ENCODE data around the gene ZNF511.

Gene ZNF511

DNA sequence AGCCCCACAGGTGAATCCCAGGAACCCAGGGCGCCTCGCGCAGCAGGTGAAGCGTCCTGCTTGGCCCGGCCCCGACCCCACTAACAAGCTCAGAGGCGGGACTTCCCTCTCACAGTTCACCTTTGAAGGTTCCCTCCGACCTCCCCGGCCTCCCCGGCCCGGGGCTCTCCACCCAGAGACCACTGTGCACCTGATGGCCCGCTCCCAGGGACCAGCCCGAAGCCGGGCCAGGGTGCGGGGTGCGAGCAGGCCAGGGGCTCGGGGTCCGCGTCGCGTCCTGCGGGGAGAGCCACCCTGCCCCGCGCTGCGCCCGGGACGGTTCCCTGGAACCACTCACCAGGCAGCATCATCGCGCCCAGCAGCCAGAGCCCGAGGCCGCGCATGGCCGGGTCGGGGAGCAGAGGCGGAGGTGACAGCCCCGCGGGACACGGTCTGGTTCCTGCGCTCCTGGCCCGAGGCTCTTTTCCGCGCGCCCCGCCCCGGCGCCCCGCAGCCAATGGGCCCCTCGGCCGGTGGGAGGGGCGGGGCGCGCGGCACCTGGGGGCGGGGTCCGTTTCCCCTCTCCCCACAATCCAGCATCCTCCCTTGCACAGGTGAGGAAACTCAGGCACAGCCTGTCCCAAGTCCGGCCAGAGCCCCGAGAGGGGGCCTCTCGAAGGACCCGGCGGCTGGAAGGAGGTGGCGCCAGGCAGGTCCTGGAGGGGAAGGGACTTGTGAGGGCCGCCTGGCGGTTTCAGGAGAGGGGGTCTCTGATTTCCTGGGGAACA, 32.1 kb upstream of the ZNF511 start, which contains the start of gene ADAM8:
Gene ADAM8, minus strand, starts transcription at position 434 of the 767 bp plus-strand sequence. Its CDS starts 51 bp downstream, at position 383.
- Histone ChIP-seq H3K27me3 (ENCODE audit: control insufficient read depth in 3 of 3, insufficient read depth in 3 of 3, low read depth in 1 of 3, low read length in 3 of 3) (peaks cover 0 to 13% (median 6%) of the 10 kb centered on the region in 3 experiments), H3K36me3 (replicated peaks in 1 of 2; ENCODE audit: control insufficient read depth in 2 of 2, insufficient read depth in 2 of 2, low read length in 2 of 2) (peaks cover 7 to 25% of the 10 kb centered on the region in 2 donors), H3K9me3 (replicated peaks in 1 of 2; ENCODE audit: control insufficient read depth in 2 of 2, insufficient read depth in 1 of 2, low read depth in 1 of 2, low read length in 2 of 2) (peaks cover 0 to 2% of the 10 kb centered on the region in 2 donors), H3K27ac (replicated peaks; ENCODE audit: low read length) (no peak within 1 kb of the TSS), H4K8ac (ENCODE audit: low read depth, low read length) (peak within 1 kb of the TSS; percentile 43), H3K4me3 (ENCODE audit: low read length in 2 of 2) (peak within 1 kb of the TSS in 1 of 2 donors; percentile 73), H3K14ac (ENCODE audit: low read length) (peak within 1 kb of the TSS; percentile 82), H2AK5ac (ENCODE audit: low read depth, low read length) (peak within 1 kb of the TSS; percentile 81), H2AFZ (ENCODE audit: low read length) (peak within 1 kb of the TSS; percentile 72), H4K91ac (ENCODE audit: low read depth, low read length, poor library complexity) (no peak within 1 kb of the TSS), H3K23ac (ENCODE audit: low read depth, low read length, poor library complexity) (peak within 1 kb of the TSS; percentile 73), H3K79me1 (ENCODE audit: low read depth, low read length) (peaks cover 1% of the 10 kb centered on the region), H3K4me1 (ENCODE audit: control insufficient read depth in 2 of 2, insufficient read depth in 1 of 2, low read depth in 1 of 2, low read length in 2 of 2) (peaks cover 8 to 15% of the 10 kb centered on the region in 2 donors), H2BK120ac (ENCODE audit: low read depth, low read length) (peak within 1 kb of the TSS; percentile 61), H2BK15ac (ENCODE audit: low read length) (peak within 1 kb of the TSS; percentile 81), H3K9ac (ENCODE audit: low read depth, low read length, poor library complexity) (no peak within 1 kb of the TSS), H3K4ac (ENCODE audit: low read length) (no peak within 1 kb of the TSS), H3K4me2 (ENCODE audit: insufficient read depth, low read length, poor library complexity, severe bottlenecking) (peak within 1 kb of the TSS; percentile 69), H3K18ac (ENCODE audit: low read length) (peak within 1 kb of the TSS; percentile 94), H2BK12ac (ENCODE audit: low read length) (no peak within 1 kb of the TSS), H2BK5ac (ENCODE audit: low read length) (peak within 1 kb of the TSS; percentile 87)
- no peak for DNase-seq (ENCODE audit: low spot score)
- no CpG with 5 or more reads among the region's 63 CpGs for WGBS, 2 donors (ENCODE audit: extremely low coverage in 2 of 2, insufficient read length in 2 of 2, insufficient replicate concordance in 1 of 2)

DNA sequence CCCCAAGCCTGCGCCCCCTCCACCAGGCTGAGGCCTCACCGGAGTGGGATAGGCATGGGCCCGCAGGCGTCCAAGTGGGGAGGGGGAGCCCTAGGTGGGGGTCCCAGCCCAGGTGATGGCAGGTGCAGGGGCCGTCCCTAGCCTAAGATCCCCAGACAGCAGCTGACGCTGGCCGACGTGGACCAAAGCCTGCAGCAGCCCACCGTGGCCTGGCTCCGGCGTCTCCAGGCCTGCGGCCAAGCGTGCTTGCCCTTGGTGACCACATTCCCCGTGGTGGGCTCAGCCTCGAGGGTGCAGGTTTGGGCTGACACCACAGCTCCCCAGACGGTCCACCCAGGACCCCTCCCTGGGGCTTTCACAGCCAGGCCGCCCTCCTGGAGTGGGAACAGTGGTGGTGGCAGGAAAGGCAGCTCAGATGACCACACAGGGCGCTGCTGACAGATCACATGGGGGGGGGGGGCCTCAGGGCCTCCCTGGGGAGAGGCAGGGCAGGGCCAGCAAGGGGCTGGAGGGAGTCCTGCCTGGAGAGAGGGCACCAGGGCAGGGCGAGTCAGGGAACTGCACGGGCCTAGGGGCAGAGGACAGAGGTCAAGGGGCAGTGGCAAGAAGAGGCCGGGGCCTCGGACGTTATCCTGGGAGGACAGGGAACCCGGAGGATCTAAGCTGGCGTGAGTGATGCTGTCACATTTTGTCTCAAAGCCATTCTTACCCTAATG, 31.3 kb upstream of the ZNF511 start:
- Histone ChIP-seq H4K91ac (ENCODE audit: low read depth, low read length, poor library complexity) (no peak overlapping the region), H3K18ac (ENCODE audit: low read length) (peak overlapping the region; percentile 64), H3K23ac (ENCODE audit: low read depth, low read length, poor library complexity) (peak overlapping the region; percentile 73), H2AFZ (ENCODE audit: low read length) (no peak overlapping the region), H2BK120ac (ENCODE audit: low read depth, low read length) (no peak overlapping the region), H4K8ac (ENCODE audit: low read depth, low read length) (no peak overlapping the region), H3K4me2 (ENCODE audit: insufficient read depth, low read length, poor library complexity, severe bottlenecking) (no peak overlapping the region), H2AK5ac (ENCODE audit: low read depth, low read length) (no peak overlapping the region), H3K9ac (ENCODE audit: low read depth, low read length, poor library complexity) (no peak overlapping the region), H3K4me1 (ENCODE audit: control insufficient read depth in 2 of 2, insufficient read depth in 1 of 2, low read depth in 1 of 2, low read length in 2 of 2) (peaks cover 8 to 15% of the 10 kb centered on the region in 2 donors), H3K9me3 (replicated peaks in 1 of 2; ENCODE audit: control insufficient read depth in 2 of 2, insufficient read depth in 1 of 2, low read depth in 1 of 2, low read length in 2 of 2) (peaks cover 0 to 2% of the 10 kb centered on the region in 2 donors), H2BK12ac (ENCODE audit: low read length) (no peak overlapping the region), H3K27ac (replicated peaks; ENCODE audit: low read length) (no peak overlapping the region), H3K4ac (ENCODE audit: low read length) (no peak overlapping the region), H2BK5ac (ENCODE audit: low read length) (peak overlapping the region; percentile 39), H3K79me1 (ENCODE audit: low read depth, low read length) (peaks cover 1% of the 10 kb centered on the region), H3K36me3 (replicated peaks in 1 of 2; ENCODE audit: control insufficient read depth in 2 of 2, insufficient read depth in 2 of 2, low read length in 2 of 2) (peaks cover 14 to 33% of the 10 kb centered on the region in 2 donors), H2BK15ac (ENCODE audit: low read length) (no peak overlapping the region), H3K14ac (ENCODE audit: low read length) (no peak overlapping the region), H3K4me3 (ENCODE audit: low read length in 2 of 2) (no peak overlapping the region), H3K27me3 (ENCODE audit: control insufficient read depth in 3 of 3, insufficient read depth in 3 of 3, low read depth in 1 of 3, low read length in 3 of 3) (peaks cover 0 to 13% (median 6%) of the 10 kb centered on the region in 3 experiments)
- DNase-seq (ENCODE audit: low spot score) = no peak
- WGBS, 2 donors (ENCODE audit: extremely low coverage in 2 of 2, insufficient read length in 2 of 2, insufficient replicate concordance in 1 of 2) = no CpG with 5 or more reads among the region's 25 CpGs

DNA sequence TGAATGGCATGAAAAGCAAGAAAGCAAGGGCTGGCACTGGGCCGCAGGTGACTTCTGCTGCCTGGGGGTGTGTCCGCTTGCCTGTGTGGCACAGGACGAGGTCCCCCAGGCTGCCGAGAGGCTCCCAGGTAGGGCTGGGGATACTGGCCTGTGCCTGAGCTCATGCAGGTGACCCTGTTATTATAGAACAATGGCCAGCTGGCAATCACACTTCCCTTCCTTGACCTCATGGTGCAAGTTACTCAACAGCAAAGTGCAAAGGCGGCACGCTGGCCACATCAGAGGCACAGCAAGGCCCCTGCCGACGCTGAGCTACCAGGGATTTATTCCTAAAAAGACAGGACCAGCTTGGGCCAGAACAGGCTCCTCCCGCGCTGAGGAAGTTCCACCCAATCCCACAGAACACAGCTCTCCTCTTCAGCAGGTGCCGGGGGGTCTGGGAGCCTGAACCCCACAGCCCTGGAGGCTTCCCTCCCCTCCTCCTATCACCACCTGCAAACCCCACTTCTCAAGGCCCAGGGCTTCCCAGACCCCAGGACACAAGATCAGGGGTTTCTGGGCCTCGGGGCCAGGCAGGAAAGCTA, 30.6 kb upstream of the ZNF511 start:
- H2BK5ac ChIP-seq (ENCODE audit: low read length) = no peak overlapping the region
- H3K27ac ChIP-seq (replicated peaks; ENCODE audit: low read length) = no peak overlapping the region
- H4K91ac ChIP-seq (ENCODE audit: low read depth, low read length, poor library complexity) = no peak overlapping the region
- no peak overlapping the region for H3K14ac ChIP-seq (ENCODE audit: low read length)
- no peak overlapping the region for H3K4me2 ChIP-seq (ENCODE audit: insufficient read depth, low read length, poor library complexity, severe bottlenecking)
- H2BK120ac ChIP-seq (ENCODE audit: low read depth, low read length) = no peak overlapping the region
- H3K23ac ChIP-seq (ENCODE audit: low read depth, low read length, poor library complexity) = no peak overlapping the region
- H3K79me1 ChIP-seq (ENCODE audit: low read depth, low read length) = peaks cover 1% of the 10 kb centered on the region
- no peak overlapping the region for H2AFZ ChIP-seq (ENCODE audit: low read length)
- no peak overlapping the region for H3K4me3 ChIP-seq (ENCODE audit: low read length in 2 of 2)
- no peak overlapping the region for H3K18ac ChIP-seq (ENCODE audit: low read length)
- DNase-seq (ENCODE audit: low spot score) = no peak
- no peak overlapping the region for H3K9ac ChIP-seq (ENCODE audit: low read depth, low read length, poor library complexity)
- no peak overlapping the region for H2AK5ac ChIP-seq (ENCODE audit: low read depth, low read length)
- peaks cover 20 to 40% of the 10 kb centered on the region in 2 donors for H3K36me3 ChIP-seq (replicated peaks in 1 of 2; ENCODE audit: control insufficient read depth in 2 of 2, insufficient read depth in 2 of 2, low read length in 2 of 2)
- no peak overlapping the region for H2BK15ac ChIP-seq (ENCODE audit: low read length)
- peaks cover 0 to 2% of the 10 kb centered on the region in 2 donors for H3K9me3 ChIP-seq (replicated peaks in 1 of 2; ENCODE audit: control insufficient read depth in 2 of 2, insufficient read depth in 1 of 2, low read depth in 1 of 2, low read length in 2 of 2)
- peaks cover 8 to 15% of the 10 kb centered on the region in 2 donors for H3K4me1 ChIP-seq (ENCODE audit: control insufficient read depth in 2 of 2, insufficient read depth in 1 of 2, low read depth in 1 of 2, low read length in 2 of 2)
- no peak overlapping the region for H4K8ac ChIP-seq (ENCODE audit: low read depth, low read length)
- WGBS, 2 donors (ENCODE audit: extremely low coverage in 2 of 2, insufficient read length in 2 of 2, insufficient replicate concordance in 1 of 2) = no CpG with 5 or more reads among the region's 12 CpGs
- no peak overlapping the region for H2BK12ac ChIP-seq (ENCODE audit: low read length)
- no peak overlapping the region for H3K4ac ChIP-seq (ENCODE audit: low read length)
- peaks cover 0 to 13% (median 6%) of the 10 kb centered on the region in 3 experiments for H3K27me3 ChIP-seq (ENCODE audit: control insufficient read depth in 3 of 3, insufficient read depth in 3 of 3, low read depth in 1 of 3, low read length in 3 of 3)

All from neuronal stem cell (in vitro differentiated cells).